NCI-H2196 (cell line): Measurements from ENCODE around the gene LIPT2.

Experiments
- DNase-seq: peaks from one replicate; lab custom pipeline; 2025; ENCODE audit not compliant: unreplicated experiment; lab: John Stamatoyannopoulos, UW

LIPT2 gene

GRCh38 chr11:74466916-74467885 is 26.3 kb downstream of the LIPT2 start, which contains the start of gene KCNE3:
Gene KCNE3 (minus strand): TSS chr11:74467549. CDS start chr11:74457563, 9,986 bp downstream.
- no peak for DNase-seq

DNA sequence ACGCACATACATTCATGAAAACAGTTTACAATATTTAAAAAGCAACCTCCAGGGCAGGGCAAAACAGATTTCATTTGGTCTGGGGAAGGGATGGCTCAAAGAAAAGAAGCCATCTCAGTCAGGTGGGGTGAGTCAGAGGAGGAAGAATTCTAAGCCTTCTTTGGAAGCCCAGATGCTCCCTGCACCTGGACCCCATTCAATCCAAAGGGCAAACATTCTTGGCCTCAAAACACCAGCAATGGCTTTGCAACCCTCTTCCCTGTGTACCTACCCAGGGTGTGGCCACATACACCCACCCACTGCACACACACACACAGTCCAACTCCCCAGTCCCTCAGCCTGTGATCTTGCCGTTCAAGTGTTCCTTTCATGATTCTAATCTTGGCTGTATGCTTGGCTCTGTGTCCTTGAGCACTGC is 28.2 kb downstream of the LIPT2 start:
- no peak for DNase-seq

- no peak for DNase-seq
Observed at GRCh38 chr11:74464746-74465145, 28.8 kb downstream of the LIPT2 start.

DNA sequence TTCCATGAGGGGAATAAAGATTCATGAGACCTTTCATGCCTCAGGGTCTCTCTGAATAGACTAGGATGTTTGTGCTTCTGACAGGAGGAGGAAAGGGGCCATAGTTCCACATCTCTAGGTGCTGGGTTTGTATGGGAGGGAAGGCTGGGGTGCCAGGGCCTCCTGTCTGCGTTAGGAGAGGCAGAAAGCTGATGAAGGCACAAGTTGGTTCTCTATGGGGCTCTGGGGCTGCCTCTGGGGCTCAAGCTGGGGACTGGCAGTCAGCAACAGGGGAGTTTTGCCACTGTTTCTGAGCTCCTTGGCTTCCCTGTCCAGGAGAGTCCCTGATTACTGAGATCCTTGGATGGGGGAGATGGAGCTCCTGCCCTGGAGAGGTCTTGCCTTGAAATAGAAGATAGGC is 30.3 kb downstream of the LIPT2 start:
- no peak for DNase-seq

DNA sequence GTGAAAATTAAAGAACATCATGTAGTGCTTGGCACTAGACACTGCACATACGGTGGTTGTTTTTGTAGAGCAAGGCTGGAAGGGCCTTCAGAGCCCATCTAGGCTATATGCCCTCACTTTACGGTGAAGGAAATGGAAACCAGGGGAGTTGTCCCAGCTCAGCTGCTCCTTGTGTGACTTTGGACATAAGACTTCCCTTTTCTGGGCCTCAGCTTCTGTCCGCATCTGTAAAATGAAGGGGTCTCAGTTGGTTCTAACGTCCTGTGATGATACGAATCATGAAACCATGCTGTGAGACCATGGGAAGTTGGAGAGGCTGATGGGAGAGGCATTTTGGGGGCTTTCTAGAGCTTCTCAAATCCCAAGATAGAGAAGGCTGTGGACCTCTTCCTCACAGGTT is 30.9 kb downstream of the LIPT2 start:
- no peak for DNase-seq

DNA sequence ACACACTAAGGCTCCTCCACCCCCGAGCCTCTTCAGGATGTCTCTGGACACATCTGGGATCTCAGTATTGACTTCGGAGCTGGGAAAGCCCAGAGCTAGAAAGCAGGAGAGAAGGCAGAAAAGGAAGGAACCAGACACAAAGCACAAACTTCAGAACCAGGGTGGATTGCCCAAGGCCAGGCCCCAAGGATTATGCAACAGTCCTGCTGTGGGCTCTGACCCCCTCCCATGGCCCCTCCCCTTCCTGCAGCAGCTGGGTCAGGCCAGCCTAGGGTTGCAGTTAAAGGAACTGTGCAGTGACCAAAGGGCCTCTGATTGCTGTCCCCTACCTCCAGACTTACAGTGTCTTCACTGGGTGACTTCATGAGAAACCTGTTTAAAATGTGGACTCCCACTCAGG is 31.5 kb downstream of the LIPT2 start:
- DNase-seq = no peak

- no peak for DNase-seq
Observed at GRCh38 chr11:74460481-74461154, 32.9 kb downstream of the LIPT2 start.

DNA sequence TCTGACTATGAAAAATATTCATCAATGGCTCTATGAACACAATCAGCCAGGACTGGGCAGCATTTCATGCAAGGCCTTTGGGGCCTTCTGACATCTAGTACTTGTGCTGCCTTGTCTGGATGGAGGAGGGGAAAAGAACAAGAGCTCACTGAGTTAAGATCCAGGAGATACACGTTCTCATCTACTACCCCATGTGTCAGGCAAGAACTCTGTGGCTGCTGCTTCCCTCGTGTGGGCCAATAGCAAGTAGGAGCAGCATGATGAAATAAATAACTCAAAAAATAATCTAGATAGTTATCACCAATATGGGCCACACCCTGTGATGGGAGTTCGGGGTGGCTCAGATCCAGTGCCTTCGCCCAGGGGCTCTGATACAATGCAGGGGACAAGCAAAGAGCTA is 33.5 kb downstream of the LIPT2 start:
- no peak for DNase-seq

DNA sequence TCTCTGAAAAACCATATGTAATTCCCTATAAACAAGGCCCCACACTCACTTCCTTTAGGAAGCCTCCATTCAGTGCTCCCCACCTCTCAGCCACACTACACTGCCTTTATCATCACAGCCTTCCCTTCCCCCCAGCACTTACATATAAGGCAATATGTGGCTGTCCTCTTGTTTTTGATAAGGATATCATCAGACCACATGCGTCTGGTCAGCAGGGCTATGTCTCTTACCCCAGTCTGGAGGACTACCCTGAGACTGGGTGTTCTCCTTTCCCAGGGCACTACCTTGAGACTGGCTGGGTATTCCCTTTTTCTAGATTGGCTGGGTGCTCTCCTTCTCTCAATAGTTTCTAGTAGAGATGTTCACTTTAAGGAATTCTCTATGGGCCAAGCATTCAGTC is 33.9 kb downstream of the LIPT2 start:
- DNase-seq = no peak

DNA sequence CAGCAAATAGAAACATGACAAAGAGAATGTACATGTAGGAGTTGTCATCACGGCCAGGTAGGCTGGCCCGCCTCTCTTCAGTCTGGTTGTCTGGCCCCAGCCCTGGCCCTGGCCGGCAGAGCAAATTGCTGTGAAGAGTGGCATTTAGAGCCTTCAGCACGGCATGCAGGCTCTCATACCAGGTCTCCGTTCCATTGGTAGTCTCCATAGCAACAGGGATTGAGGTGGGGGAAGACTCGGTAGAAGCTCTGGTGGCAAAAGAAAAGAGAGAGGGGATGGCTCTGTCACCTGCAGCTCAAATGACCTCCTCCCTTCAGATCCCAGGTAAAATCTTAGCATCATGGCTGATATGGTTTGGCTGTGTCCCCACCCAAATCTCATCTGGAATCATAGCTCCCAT is 36.2 kb downstream of the LIPT2 start:
- DNase-seq = no peak

- peak; percentile 73 for DNase-seq
Observed at GRCh38 chr11:74453373-74453975, 40.0 kb downstream of the LIPT2 start.

- no peak for DNase-seq
Observed at GRCh38 chr11:74452366-74452765, 41.2 kb downstream of the LIPT2 start.

- no peak for DNase-seq
Observed at GRCh38 chr11:74450318-74450717, 43.2 kb downstream of the LIPT2 start.

GRCh38 chr11:74449369-74449931 is 44.1 kb downstream of the LIPT2 start:
- peak; percentile 91 for DNase-seq

DNA sequence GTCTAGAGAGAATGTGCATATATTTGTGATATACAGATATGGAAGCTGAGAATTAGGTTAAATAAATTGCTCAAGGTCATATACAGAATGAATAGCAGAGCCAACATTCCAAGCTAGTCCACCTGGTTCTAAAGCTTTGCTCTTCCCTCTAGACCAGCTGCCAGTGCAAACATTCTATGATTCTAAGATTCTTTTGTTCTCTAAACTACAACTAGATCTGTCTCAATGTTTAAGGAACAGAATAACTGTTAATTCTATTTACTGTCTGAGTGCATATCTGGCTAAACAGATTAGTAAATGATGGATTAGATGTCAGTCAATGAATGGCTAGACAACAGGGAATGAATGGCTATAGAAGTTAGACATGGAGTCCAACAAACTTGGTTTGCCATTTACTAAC is 45.8 kb downstream of the LIPT2 start:
- DNase-seq = no peak

GRCh38 chr11:74446532-74446938 is 47.0 kb downstream of the LIPT2 start:
- DNase-seq = no peak

- peak; percentile 71 for DNase-seq
Observed at GRCh38 chr11:74444173-74444826, 49.2 kb downstream of the LIPT2 start.

GRCh38 chr11:74443071-74443864 is 50.3 kb downstream of the LIPT2 start:
- DNase-seq = peak; percentile 87

DNA sequence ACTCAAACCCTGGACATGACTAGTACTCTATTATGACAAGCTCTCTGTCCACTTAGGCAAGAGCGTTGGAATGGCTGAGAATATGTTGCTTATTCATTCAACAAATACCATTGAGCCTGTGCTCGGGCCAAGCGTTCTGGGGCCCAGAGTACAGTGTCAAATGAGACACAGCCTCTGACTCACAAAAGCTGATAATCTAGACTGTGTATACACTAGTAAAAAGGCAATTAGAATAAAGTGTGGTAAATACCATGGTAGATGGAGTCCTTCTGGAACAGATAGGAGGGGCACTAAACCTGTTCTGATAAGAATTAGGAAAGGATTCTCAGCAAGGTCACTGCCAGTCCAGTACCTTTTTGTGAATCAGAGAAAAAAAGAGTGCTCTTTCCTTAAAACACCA is 50.9 kb downstream of the LIPT2 start:
- no peak for DNase-seq
